Lung (tissue), 12 donors: ENCODE results near the gene FAIM2. TPM values are rescaled to one million over a fixed set of nuclear protein-coding genes. Genes with fewer than 3 reads are reported as not detected.
A peak's percentile ranks its signal among the peaks of the same experiment; 100 is the strongest.

Experiments
- ATAC-seq: fragments of 200-7000 bp; cut with Tn5 transposase; one replicate; pipeline ENCODE4 v1.9.1; 2020; ENCODE audit warnings: moderate number of reproducible peaks; ENCODE audit not compliant: insufficient read depth, low FRiP score
- DNase-seq, 3 donors: peaks; one replicate each; pipeline ENCODE4 v3.0.0-alpha.2; 2013 to 2017
- H3K27ac ChIP-seq, 2 donors: one replicate each; pipeline ENCODE4 v1.5.1; 2013; ENCODE audit warnings: mild to moderate bottlenecking in 2 of 2, moderate library complexity in 2 of 2, control low read depth in 1 of 2, inconsistent platforms in 1 of 2, low read depth in 1 of 2, low read length in 1 of 2
- H3K27me3 ChIP-seq, 3 donors: one replicate each; pipeline ENCODE4 v1.5.1; 2013; ENCODE audit warnings: low read length in 2 of 3; ENCODE audit not compliant: control insufficient read depth in 3 of 3, insufficient read depth in 3 of 3
- H3K36me3 ChIP-seq, 4 donors: one replicate each; pipeline ENCODE4 v1.5.1; 2013; ENCODE audit warnings: low read length in 4 of 4, mild to moderate bottlenecking in 1 of 4, moderate library complexity in 1 of 4; ENCODE audit not compliant: control insufficient read depth in 4 of 4, insufficient read depth in 4 of 4
- H3K4me1 ChIP-seq, 5 donors: one replicate each; pipeline ENCODE4 v1.5.1; 2013; ENCODE audit warnings: low read length in 5 of 5, mild to moderate bottlenecking in 2 of 5, moderate library complexity in 1 of 5; ENCODE audit not compliant: control insufficient read depth in 5 of 5, insufficient read depth in 5 of 5
- H3K4me3 ChIP-seq: one replicate; pipeline ENCODE4 v1.5.1; 2013; ENCODE audit warnings: mild to moderate bottlenecking, control low read depth, moderate library complexity
- H3K9ac ChIP-seq, 2 donors: one replicate each; pipeline ENCODE4 v1.5.1; 2013; ENCODE audit warnings: low read length in 2 of 2, control low read depth in 1 of 2; ENCODE audit not compliant: insufficient read depth in 1 of 2
- H3K9me3 ChIP-seq, 4 donors: one replicate each; pipeline ENCODE4 v1.5.1; 2013; ENCODE audit warnings: low read length in 3 of 4, mild to moderate bottlenecking in 1 of 4, moderate library complexity in 1 of 4; ENCODE audit not compliant: control insufficient read depth in 4 of 4, insufficient read depth in 3 of 4
- WGBS, 2 donors: extraction: QIAGEN DNeasy Blood & Tissue Kit; methylation state at CpG; one replicate each; pipeline ENCODE4 v1.1.7; 2013; 5-methylcytosine and 5-hydroxymethylcytosine counted together
- polyA plus RNA-seq, 2 donors: library from polyadenylated mRNA; stranded (reverse); fragments of 200-250 nt; gene quantifications; one replicate each; pipeline ENCODE4 v1.2.1, GENCODE V29; 2013
- total RNA-seq, 2 donors: library from RNA; depleted of rRNA in 1 of 2; stranded (reverse); fragments of >200 nt in 1 of 2; gene quantifications; one replicate each; pipeline ENCODE4 v1.2.1, GENCODE V29; 2014 to 2021
- TF ChIP-seq, protein P1 (sequence below): IDR thresholded peaks from 2 replicates; pipeline ENCODE4 v1.5.1; 2012; ENCODE audit warnings: mild to moderate bottlenecking; ENCODE audit errors: control extremely low read depth, extremely low read depth
- donor health status: control.
- donor health status: control.
- donor health status: Bipolar disorder and iron deficiency.
- donor health status: healthy.
- donor health status: DM: yes; HTN: yes; CAD: no.

FAIM2 gene
- total and polyA plus RNA-seq, 4 donors = 0.46 to 1.4 (median 0.55) TPM

GRCh38 chr12:49871263-49871561 is 32.5 kb downstream of the FAIM2 start:
- 84 to 89% methylated on average over 4 of the region's 4 CpGs for WGBS, 2 donors
- DNase-seq (no peak), ATAC-seq (no peak)
- TF ChIP-seq, protein P1, sequence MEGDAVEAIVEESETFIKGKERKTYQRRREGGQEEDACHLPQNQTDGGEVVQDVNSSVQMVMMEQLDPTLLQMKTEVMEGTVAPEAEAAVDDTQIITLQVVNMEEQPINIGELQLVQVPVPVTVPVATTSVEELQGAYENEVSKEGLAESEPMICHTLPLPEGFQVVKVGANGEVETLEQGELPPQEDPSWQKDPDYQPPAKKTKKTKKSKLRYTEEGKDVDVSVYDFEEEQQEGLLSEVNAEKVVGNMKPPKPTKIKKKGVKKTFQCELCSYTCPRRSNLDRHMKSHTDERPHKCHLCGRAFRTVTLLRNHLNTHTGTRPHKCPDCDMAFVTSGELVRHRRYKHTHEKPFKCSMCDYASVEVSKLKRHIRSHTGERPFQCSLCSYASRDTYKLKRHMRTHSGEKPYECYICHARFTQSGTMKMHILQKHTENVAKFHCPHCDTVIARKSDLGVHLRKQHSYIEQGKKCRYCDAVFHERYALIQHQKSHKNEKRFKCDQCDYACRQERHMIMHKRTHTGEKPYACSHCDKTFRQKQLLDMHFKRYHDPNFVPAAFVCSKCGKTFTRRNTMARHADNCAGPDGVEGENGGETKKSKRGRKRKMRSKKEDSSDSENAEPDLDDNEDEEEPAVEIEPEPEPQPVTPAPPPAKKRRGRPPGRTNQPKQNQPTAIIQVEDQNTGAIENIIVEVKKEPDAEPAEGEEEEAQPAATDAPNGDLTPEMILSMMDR = no peak
- Histone ChIP-seq H3K27me3 (no peaks in the 10 kb centered on the region), H3K9ac (no peak overlapping the region), H3K9me3 (no peaks in the 10 kb centered on the region), H3K4me1 (peaks cover 3 to 61% (median 38%) of the 10 kb centered on the region in 5 donors), H3K27ac (no peak overlapping the region), H3K36me3 (no peaks in the 10 kb centered on the region), H3K4me3 (no peak overlapping the region)

- no peak for DNase-seq
- no peak overlapping the region for H3K27ac ChIP-seq
- H3K36me3 ChIP-seq = no peaks in the 10 kb centered on the region
- no peaks in the 10 kb centered on the region for H3K9me3 ChIP-seq
- peaks cover 3 to 61% (median 38%) of the 10 kb centered on the region in 5 donors for H3K4me1 ChIP-seq
- no peak for ATAC-seq
- H3K4me3 ChIP-seq = no peak overlapping the region
- no peak overlapping the region for H3K9ac ChIP-seq
- no peaks in the 10 kb centered on the region for H3K27me3 ChIP-seq
- TF ChIP-seq, protein P1 = no peak
- WGBS, 2 donors = 95 to 97% methylated on average over 11 of the region's 11 CpGs
Observed at GRCh38 chr12:49870501-49871262, 33.0 kb downstream of the FAIM2 start.

DNA sequence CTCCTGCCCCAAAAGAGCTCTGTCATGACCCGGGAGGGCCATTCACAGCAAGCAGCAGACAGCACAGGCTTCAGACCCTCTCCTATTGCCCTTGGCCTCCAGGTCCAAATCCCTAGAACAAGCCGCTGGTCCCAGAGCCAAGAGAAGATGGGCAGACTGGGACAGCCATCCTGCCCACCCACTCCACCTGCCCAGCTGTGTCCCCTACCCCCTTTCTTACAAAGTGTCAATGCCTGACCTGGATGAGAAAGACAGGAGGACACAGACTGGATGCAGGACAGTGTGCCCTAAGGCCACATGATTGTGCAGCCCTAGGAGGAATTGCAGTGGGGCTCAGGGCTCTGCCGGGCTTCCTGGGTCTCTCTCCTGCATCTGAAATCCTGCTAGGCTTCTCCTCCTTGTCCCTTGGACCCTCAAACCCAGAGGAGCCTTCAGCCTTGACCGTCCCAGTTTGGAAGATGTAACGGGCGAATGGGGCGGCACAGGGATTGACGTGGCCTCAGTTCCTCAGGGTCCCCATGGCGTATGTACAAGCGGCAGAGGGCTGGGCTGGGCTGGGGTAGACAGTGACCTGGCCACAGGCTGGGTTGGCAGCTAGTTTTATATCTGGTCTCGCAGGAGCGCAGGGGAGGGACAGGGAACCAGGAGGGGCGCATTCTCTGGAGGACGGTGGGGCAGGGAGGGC is 33.7 kb downstream of the FAIM2 start:
- 92 to 95% methylated on average over 14 of the region's 14 CpGs for WGBS, 2 donors
- Histone ChIP-seq H3K36me3 (no peaks in the 10 kb centered on the region), H3K27me3 (no peaks in the 10 kb centered on the region), H3K4me1 (peaks cover 3 to 61% (median 38%) of the 10 kb centered on the region in 5 donors), H3K27ac (peak overlapping the region in 1 of 2 donors; percentile 51), H3K9ac (no peak overlapping the region), H3K9me3 (no peaks in the 10 kb centered on the region), H3K4me3 (no peak overlapping the region)
- ATAC-seq (no peak), DNase-seq (no peak)
- TF ChIP-seq, protein P1 = no peak
